OCI-M1 (cell line): ENCODE data around the gene CFAP61.
A peak's percentile ranks its signal among the peaks of the same experiment; 100 is the strongest.

Experiments used
- DNase-seq: peaks from one replicate; lab custom pipeline; 2025; lab: John Stamatoyannopoulos, UW

The CFAP61 gene

DNA sequence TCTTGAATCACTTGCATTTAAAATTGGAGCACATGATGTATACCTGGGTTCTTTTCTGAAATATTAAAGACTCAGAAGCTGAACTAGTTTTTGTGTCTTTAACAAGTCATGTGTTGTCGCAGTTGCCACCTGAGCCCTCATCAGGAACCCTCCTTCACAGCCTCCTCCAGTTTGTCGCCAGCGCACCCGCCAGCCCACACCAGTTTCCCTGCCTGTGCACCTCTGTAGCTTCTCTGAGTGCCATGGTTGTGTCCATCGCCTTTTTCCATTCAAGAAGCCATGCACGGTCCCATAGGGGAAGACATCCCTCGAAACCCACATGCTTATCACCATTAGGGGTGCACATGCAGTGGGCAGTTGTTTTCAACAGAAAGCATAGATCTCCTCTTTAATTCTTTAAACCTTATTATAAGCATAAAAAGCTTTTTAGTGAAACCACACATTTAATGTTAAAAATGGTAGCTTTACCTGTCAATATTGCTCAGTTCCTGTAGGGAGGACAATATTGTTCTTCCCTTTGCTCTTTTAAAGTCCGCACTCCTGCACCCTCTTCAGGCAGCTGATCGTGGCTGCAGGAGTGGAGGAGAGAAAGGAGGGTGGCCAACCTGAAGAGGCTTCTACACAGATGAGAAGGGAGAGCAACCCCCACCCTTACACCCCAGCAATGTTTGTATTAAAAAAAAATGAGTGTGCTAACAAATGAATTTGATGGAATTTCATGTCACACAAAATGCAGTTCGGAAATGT, 121.9 kb downstream of the CFAP61 start:
- DNase-seq: no peak

DNA sequence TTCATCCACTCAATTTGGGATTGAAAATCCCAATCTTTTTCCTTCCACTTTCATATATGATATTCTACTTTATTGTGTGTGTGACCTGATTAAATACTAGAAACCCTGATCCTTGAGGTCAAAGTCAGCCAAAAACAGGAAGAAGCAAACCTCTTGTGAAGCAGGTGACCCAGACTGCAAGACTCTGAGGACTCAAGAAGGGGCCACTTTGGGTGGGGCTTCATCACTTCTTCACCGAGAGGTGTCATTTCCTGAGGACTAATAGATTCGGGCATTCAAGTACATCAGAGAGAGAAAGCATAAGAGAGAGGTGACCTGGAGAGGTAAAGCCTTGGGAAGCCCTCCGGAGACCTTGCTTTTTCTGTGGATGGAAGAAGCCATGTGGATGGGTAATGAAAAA, 129.0 kb downstream of the CFAP61 start:
- DNase-seq: no peak

DNA sequence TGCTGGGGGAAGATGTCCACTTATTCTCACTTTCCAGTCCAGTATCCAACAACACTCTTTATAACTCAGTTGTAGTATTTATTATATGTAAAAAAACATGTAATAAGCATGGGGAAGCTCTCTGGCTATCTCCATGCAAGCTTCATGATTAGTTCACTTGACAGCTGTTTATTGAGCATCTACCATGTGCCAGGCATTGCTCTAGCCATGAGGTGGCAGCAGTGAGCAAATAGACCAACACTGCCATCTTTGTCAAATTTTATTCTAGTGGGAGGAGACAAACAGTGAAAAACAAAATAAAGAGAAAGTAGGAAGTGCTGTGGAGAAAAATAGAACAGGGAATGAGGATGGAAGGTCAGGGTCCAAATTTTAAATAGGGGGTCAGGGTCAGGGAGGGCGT, 131.8 kb downstream of the CFAP61 start:
- peak; percentile 41 for DNase-seq

DNA sequence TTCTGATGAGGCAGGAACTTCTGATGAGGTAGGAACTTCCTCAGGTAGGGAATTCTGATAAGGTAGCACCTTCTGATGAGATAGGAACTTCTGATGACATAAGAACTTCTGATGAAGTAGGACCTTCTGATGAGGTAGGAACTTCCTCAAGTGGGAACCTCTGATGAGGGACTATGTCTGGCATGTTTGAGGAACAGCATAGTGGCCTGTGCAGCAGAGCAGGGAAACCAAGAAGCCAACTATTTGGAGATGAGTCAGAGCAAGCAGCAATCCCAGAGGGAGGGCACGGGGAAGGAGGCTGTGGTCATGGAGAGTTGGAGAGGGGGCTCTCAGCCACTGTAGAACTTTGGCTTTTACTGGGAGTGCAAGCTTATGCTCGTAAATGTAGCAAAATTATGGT, 132.4 kb downstream of the CFAP61 start:
- no peak for DNase-seq

DNA sequence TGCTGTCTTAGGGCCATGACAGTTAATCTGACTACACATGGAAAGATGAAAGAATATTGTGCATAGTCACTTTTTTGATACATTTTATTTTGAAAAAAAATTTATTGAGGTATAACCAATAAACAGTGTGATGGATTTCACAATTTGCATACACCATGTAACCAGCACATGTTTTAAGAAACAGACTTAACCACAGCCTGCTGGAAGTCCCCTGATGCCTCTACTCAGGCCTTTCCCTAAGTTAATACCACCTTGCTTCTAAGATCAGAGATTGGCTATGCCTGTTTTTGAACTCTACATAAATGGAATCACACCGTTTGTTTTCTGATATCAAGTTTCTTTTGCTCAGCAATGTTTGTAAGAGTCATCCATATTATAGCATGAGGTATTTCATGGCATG, 136.3 kb downstream of the CFAP61 start:
- no peak for DNase-seq

DNA sequence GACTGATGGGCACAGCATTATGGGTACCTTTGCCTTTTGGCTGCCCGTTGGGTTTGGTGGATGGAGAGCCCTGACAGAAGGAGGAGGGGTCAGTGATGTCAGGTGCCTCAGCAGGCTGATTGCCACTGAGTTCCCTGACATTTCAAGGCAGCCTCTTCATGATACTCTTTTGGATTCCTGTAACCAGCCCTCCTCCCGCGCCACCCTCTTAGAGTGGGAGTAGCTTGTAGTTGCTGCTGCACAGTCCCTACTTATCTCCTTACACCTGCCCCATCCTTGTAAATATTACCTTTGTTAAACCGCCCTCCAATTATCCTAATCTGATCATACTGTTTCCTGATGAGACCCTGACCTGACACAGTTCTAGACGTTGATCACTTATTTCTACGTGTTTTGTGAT, 140.0 kb downstream of the CFAP61 start:
- DNase-seq: no peak

DNA sequence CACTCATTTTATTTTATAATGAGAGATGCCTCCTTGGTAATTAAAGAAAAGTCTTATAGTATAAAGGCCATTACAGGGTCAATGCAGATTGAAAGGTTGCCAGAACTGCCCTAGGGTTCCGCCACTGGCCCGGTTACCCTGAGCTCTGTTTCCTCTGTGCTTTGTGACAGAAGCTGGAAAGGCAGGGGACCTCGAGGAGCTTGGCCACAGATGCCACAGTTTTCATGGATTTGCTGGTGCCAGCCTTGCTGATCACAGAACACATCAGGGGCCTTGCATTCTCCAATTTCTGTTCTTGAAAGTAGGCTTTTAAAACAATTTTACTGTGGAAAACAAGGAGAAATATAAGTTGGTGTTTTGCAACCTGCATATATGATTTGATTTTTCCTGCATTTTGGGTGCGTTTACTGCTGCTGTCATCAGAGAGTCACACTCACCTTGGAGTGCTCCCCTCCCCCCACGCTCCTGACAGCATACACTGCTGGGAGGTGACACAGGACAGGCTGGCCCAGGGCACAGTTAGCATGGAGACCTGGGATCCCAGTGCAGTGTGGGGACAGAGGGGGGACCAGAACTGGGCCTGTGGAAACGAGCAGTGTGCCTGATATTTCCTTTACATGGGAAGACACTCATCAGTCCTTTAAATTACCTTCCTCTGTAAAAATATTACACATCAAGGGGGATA, 142.8 kb downstream of the CFAP61 start:
- DNase-seq: no peak

DNA sequence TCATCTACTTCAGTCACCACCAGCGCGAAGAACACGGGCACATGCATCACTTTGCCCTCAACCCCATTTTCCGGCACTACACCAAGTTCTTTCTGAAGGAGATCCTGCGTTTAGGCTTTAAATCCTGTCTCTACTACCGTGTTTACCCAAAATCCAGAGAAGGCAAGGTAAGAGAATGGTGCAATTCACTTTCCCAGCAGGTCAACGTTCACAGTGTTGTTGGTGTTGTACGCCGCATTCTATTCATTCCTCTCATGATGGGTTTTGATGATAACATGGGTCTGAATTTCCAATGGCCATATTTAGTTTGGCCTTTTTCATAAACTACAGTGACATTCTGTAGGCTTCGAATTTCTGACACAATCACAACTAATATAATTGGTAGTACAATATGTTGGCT, 144.3 kb downstream of the CFAP61 start:
- no peak for DNase-seq

DNA sequence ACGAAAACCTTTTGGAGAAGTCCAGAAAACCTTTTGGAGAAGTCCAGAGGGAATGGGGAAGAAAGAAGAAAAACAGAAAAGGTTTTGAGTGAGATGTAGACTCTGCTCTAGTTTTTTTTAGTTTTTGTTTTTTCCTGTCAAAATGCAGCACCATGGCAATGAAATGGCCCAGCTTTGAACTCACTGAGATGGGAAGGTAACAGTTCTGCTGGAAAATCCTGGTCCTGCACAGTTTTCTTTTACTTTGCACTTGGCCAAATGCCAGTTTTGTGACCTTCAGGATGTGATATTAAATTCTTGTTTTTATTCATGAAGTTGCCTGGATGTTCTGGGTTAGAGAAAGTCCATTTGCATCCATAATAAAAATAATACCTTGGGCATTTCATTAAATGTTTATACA, 145.7 kb downstream of the CFAP61 start:
- no peak for DNase-seq

DNA sequence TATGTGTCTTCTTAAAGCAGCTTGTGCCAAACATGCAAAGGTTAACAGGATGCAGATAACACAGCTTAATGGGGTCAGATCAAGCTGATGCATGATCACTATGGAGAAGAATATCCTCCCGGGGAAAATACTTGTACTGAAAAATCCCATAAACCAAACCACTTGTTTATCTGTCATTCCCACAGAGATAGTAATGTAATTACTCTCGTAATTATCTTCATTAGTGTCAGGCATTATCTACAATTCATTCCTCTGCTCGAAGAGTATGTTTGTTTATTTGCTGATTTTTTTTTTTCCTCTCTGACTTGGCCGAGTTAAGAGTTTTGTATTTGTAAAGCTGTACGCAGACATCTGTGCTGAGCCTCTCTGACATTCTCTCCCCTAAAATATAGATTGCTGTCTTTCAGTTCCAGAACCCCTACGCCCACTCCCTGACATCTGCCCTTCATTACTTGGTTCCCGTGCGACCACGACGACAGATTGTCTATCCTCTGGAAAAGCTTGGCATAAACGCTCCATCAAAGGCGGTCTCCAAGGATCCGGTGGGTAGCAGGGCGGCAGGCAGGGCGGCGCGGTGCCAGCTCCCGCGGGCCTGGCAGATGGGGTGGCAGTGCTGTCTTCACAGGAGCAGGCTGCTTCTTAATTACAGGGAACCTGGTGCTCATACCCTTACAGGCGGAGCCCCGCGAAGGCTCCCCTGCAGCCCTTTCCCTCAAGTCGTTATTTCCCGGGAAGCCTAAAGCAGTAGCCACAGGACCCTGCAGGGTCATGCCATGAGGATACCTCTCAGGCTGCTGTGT, 147.2 kb downstream of the CFAP61 start:
- DNase-seq: no peak

DNA sequence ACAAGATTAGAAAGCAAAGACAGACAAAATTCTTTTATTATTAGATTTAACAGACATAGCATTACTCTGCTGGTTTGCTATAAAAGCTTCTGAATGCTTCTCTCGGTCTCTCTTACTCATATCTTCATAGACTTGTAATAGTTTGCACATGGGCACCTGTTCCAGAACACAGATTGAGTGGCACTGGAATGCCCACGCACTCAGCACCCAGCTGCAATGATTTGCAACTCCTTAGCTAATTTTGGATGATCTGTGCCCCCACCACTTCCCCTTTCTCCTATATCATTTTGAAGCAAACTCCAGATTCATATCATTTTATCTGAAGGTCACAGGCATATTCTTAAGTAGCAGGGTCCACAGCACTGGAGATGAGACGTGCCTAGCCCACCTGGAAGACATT, 148.8 kb downstream of the CFAP61 start:
- no peak for DNase-seq

DNA sequence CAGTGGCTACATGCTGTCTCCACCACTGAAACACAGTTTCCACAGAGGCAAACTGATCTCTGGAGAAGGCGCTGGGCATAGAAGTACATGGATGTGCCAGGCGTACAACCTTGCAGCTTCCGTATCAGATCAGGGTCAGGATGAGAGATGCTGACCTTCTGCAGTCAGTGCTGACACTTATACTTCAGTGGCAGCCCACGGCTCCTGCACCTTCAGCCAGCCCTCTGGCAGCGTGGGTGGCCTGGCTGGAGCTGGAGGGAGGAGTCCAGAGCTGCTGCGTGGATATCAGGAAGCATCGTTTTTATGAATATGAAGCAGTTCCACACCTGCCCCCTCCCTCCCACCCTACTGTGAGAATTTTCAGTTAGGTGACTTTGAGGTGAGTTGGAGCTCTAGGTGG, 149.3 kb downstream of the CFAP61 start:
- DNase-seq: no peak

DNA sequence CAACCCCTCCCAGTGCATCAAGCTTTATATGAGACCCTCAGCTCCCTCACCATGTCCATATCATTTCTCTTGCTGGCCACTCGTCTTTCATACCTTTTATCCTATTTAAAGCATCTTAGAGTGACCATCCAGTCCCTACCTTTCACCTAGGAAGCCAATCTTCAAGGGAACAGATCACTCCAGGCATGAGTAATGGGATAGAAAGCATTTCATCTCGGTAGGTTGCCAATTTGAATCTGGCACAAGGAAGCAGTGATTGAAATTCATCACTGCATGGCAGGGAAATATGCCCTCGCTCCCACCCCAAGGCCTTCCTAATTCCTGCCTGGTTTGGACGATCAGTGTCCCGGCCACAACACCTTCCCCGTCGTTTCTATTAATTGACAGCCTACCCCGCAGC, 150.4 kb downstream of the CFAP61 start:
- no peak for DNase-seq

DNA sequence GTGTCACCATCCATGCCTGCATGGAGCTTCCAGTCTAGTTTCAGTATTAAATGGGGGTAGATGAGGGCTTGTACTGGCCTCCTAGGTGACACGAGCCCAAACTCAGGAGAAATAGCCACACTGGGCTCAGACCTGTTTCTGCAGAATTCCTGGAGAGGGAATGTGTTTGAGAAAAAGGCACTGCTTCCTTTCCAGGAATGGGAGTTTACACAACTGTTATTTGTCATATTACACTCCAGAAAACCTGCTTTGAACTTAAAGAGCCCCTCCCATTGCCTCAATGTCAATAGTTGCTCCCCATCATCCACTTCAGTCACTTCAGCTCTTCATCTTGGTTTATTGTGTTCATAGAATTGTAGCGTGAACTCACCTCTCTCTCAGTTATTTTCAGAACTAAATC, 151.5 kb downstream of the CFAP61 start:
- no peak for DNase-seq

DNA sequence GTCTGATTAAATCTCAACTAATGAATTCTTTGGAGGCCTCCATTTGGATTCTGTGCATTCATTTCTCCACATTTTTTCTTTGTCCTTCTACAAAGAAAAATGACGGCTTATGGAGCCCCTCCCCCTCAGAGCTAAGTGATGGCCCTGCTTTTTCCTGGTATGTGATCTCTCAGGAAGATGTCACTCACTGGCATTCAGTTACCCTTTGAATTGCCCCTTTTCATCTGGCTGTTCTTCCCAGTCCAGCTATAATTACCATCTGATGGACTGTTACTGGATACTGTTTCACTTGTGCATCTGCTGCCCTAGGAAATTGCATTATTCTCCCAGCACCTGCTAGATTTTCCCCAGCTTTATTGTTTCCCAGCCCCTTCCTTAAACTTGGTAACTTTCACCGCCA, 151.9 kb downstream of the CFAP61 start:
- no peak for DNase-seq

DNA sequence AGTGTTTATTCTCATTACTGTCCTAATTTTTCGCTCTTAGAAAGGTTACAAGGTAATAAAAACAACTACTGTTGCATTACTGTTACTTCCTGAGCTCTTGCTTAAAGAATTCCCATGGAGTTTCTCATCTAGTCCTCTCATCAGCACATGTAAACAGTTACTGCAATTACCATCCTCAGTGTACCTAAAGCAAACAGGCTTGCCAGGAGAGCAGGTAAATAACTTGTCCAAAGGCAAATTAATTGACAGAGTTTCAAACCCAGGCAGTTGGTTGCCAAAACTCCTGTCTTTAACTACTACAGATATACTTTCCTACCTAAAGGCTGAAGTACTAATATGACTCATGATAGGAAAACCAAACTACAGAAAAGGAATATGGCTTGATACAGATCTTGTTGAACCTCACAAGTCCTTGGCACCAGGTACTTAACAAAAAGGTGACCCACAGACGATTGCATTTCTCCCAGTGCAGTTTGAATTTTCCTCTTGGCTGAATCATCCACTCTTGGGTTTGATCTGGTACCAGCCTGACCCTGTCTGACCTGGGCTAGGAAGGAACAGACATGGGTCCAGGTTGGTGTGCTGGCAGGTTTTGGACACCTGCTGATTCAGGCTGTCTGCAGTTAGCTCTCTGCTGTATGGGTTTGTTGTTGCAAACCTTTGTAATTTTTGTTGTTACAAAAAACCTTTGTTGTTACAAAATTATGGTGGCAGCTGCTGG, 153.0 kb downstream of the CFAP61 start:
- no peak for DNase-seq

DNA sequence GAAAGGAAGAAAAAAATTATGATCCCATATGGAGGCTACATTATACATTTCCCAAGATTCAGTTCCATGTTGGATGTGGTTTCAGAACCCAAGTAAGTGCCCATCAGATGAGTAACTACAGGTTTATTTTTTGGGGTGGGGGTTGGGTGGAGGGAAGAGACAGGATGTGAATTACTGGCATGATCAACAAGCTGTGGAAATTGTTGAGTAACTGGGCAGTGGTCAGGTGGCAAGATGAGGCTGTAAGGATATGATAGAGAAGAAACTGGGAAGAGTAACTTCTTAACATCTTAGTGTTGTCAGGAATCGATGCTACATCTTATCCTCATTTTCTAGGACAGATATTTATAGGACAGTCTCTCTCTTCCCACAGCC, 153.5 kb downstream of the CFAP61 start:
- no peak for DNase-seq

DNA sequence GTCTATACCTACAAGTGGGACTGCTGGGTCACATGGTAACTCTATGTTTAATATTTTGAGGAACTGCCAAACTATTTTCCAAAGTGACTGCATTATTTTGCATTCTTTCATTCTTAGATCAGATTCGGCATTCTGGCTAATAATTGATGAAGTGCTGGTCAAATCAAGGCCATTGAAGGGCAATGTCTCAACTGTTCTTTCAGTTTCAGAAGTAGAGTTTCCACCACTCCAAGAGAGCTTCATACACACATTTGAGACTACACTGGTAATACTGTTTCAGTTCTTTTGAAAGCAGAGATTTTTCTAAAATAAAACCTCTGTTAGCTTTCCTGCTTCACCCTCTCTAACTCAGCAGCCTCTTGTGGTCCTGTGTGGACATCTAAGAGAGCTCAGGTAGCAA, 154.5 kb downstream of the CFAP61 start:
- DNase-seq: no peak

DNA sequence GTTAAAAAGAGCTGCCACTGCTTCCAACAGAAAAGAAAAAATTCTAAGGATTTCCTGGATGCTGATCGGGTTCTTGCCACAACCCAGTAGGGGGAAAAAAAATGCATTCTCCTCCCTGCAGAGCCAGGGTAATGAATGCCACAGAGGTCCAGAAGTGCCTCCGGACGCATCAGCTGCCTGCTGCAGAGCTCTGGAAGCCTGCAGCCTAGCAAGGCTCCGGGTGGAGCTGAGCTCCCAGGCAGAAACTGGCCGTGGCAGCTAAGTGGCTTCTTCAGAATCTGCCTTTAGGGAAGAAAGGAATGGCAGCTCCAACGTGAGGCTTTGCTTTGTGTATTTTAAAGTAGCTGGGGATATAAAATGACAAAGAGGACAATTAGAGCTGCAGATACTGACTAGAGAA, 155.0 kb downstream of the CFAP61 start:
- DNase-seq: no peak

DNA sequence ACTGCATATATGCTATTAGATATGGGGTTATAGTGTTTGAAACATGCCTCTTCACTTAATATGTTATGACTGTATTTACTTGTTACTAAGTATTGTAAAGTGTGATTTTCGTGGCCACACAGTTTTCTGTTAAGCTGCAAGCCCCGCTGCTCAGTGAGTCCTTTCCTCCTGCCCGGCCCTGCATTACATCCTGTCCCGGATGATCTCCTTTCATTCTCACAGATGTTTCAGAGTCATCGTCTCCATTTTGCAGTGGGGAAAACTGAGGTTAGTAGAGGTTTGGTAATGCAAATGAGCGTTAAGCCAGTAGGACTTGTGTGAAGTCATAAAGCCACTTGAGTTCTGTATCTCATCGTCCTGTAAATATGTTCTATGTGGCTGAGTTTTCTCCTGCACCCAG, 155.5 kb downstream of the CFAP61 start:
- DNase-seq: no peak

DNA sequence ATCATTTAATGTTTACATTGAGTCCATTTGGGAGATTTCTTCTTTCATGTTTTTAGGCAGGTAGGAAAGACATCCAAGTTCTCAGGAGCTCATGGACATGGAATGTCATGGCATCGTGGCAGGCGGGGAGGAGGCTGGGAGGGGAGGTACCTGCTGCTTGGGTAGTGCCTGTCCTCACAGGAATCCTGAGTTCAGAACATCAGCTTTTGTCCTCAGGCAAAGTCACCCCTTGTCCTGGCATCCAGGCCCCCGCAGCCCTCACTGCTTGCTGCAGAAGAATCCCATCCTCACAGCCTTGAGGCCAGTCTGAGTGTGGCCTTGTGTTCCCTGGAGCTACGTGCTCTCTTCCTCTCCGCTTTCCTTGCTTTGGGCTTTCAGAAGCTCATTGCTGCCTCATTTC, 157.4 kb downstream of the CFAP61 start:
- DNase-seq: no peak

DNA sequence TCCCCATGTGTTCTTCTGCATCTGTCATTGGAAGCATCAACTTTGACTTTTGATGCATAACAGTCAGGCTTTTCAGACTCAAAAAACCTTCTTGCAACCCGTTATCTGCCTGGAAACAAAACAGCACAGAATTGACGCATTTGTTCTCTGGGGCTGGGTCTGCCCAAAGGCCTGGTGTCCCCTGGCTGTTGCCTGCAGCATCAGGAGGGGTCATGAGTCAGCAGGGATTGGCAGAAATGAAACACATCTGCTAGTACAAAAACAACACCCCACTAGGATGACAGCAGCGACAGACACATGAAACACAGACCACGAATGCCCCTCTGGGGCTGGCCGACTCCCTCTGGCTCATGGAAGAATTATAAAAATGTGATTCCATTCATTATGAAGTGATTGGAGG, 158.0 kb downstream of the CFAP61 start:
- no peak for DNase-seq

DNA sequence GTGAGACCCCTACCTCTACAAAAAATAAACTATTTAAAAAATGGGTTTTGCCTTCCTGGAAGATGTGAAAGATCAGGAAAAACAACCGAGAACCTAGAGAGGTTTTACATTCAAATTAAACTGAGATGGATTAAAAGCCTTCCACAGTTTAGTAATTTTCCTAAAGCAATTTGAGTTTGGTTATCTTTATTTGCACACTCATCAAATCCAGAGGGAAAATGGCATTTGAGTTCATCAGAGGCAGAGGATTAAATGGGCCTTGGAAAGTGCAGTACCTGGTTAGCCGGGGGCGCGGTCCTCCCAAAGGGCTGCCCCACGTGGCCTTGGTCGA, 158.6 kb downstream of the CFAP61 start:
- DNase-seq: no peak
